OCI-LY3 (cell line): ENCODE measurements around the gene CPAMD8.

ENCODE experiments used
- CTCF ChIP-seq: fragments of 200-600, 300-600 bp; sonication (generic); IDR thresholded peaks from 2 replicates; pipeline ENCODE4 v1.5.1; 2014; ENCODE audit warnings: antibody characterized with exemption, low read length, low read depth
- EZH2phosphoT487 ChIP-seq: fragments of 200-600 bp; shearing (Covaris generic); IDR thresholded peaks from 2 replicates; pipeline ENCODE4 v1.6.1; 2018; ENCODE audit warnings: antibody characterized with exemption, mixed run types, low read depth

GRCh38 chr19:16915734-16916133, 110.9 kb downstream of the CPAMD8 start:
- no peak for TF ChIP-seq CTCF
- TF ChIP-seq EZH2phosphoT487, result no peak
